Activated T-cell treated with anti-CD3 and anti-CD28 coated beads, Interleukin-2, amount 50 U/mL, for 48 hours (primary cell): ENCODE results near the gene MCU.
"Not testable (repeated sequence)": the region's sequence is repeated elsewhere in the genome, so short reads cannot be mapped to it uniquely, and the experiment has no call there.

Experiments
- DNase-seq, 2 experiments: peaks; one replicate each; pipeline ENCODE4 v3.0.0-alpha.2; 2020

Gene MCU

GRCh38 chr10:72732521-72732920 lies 40.6 kb downstream of the MCU start:
- DNase-seq: no peak

GRCh38 chr10:72733989-72734388 lies 42.0 kb downstream of the MCU start:
- no peak for DNase-seq

GRCh38 chr10:72735288-72735936 lies 43.5 kb downstream of the MCU start:
- DNase-seq: no peak

- DNase-seq: no peak
Measured at GRCh38 chr10:72736176-72736827, 44.4 kb downstream of the MCU start.

GRCh38 chr10:72736828-72737220 lies 44.9 kb downstream of the MCU start:
- DNase-seq: no peak

- DNase-seq: not testable (repeated sequence)
Measured at GRCh38 chr10:72737357-72737756, 45.4 kb downstream of the MCU start.

- no peak for DNase-seq
Measured at GRCh38 chr10:72738486-72738885, 46.5 kb downstream of the MCU start.

GRCh38 chr10:72740528-72740927 lies 48.6 kb downstream of the MCU start:
- no peak for DNase-seq

GRCh38 chr10:72742092-72742491 lies 50.1 kb downstream of the MCU start:
- DNase-seq: no peak

- DNase-seq: no peak
Measured at GRCh38 chr10:72742797-72743196, 50.9 kb downstream of the MCU start.

GRCh38 chr10:72744566-72744965 lies 52.6 kb downstream of the MCU start:
- no peak for DNase-seq

- no peak for DNase-seq
Measured at GRCh38 chr10:72746426-72747363, 54.8 kb downstream of the MCU start.

- no peak for DNase-seq
Measured at GRCh38 chr10:72747521-72747920, 55.6 kb downstream of the MCU start.

- no peak for DNase-seq
Measured at GRCh38 chr10:72753760-72754231, 61.9 kb downstream of the MCU start.

GRCh38 chr10:72754275-72755032 lies 62.5 kb downstream of the MCU start:
- DNase-seq: no peak

GRCh38 chr10:72756674-72757385 lies 64.9 kb downstream of the MCU start:
- DNase-seq: no peak

GRCh38 chr10:72757732-72758131 lies 65.8 kb downstream of the MCU start:
- no peak for DNase-seq

GRCh38 chr10:72758930-72759329 lies 67.0 kb downstream of the MCU start:
- DNase-seq: not testable (repeated sequence)

- DNase-seq: no peak
Measured at GRCh38 chr10:72759584-72759983, 67.6 kb downstream of the MCU start.

GRCh38 chr10:72761498-72761897 lies 69.6 kb downstream of the MCU start:
- no peak for DNase-seq

GRCh38 chr10:72762042-72762441 lies 70.1 kb downstream of the MCU start:
- DNase-seq: no peak

GRCh38 chr10:72763201-72763600 lies 71.3 kb downstream of the MCU start:
- no peak for DNase-seq
